Fibroblast of mammary gland (primary cell): ENCODE results near the gene CAPN13.

Experiments used
- DNase-seq: peaks from one replicate; pipeline ENCODE4 v3.0.0-alpha.2; 2010; ENCODE audit warnings: low read depth
- H3K4me3 ChIP-seq: 2 replicates; pipeline ENCODE4 v1.5.1; 2011; ENCODE audit warnings: low read depth, mild to moderate bottlenecking, low read length, moderate library complexity; ENCODE audit not compliant: control insufficient read depth
- TF ChIP-seq, protein P1 (sequence below): conservative IDR thresholded peaks from 2 replicates; pipeline ENCODE4 v1.5.1; 2011; ENCODE audit warnings: low read depth, low read length, inconsistent platforms; ENCODE audit not compliant: control insufficient read depth, insufficient read depth

Gene CAPN13

GRCh38 chr2:30781451-30781850 lies 25.8 kb downstream of the CAPN13 start:
- no peak for DNase-seq
- TF ChIP-seq, protein P1, sequence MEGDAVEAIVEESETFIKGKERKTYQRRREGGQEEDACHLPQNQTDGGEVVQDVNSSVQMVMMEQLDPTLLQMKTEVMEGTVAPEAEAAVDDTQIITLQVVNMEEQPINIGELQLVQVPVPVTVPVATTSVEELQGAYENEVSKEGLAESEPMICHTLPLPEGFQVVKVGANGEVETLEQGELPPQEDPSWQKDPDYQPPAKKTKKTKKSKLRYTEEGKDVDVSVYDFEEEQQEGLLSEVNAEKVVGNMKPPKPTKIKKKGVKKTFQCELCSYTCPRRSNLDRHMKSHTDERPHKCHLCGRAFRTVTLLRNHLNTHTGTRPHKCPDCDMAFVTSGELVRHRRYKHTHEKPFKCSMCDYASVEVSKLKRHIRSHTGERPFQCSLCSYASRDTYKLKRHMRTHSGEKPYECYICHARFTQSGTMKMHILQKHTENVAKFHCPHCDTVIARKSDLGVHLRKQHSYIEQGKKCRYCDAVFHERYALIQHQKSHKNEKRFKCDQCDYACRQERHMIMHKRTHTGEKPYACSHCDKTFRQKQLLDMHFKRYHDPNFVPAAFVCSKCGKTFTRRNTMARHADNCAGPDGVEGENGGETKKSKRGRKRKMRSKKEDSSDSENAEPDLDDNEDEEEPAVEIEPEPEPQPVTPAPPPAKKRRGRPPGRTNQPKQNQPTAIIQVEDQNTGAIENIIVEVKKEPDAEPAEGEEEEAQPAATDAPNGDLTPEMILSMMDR = no peak
- H3K4me3 ChIP-seq = no peak overlapping the region

DNA sequence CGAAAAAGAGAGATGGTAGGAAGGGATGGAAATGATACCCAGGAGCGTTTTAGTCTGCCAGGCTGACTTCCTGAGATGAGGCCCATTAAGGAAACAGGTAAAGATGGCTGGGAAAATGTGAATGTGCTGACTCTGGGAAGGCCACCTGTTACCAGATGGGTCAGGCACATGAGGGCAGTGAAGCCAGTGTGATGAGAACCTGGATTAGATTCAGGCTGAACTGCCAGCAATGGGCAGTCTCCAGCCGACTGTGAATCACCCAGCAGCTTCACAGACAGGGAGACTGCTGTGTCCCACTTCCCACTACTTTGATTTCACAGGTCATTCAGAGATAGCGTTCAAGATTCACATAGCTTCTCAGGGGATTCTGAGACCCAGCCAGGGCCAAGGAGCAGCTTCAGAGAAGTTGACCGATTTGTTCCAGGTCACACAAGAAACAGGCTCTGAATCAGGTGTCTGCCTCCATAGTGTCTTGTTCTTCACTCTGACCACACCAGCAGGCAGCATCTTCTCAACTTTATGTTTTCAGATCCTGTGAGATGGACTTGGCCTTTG lies 26.4 kb downstream of the CAPN13 start:
- no peak for DNase-seq

GRCh38 chr2:30778611-30779010 lies 28.6 kb downstream of the CAPN13 start:
- no peak overlapping the region for H3K4me3 ChIP-seq
- TF ChIP-seq, protein P1 = no peak
- no peak for DNase-seq

More for the DNA sequence above, 26.4 kb downstream of the CAPN13 start:
- TF ChIP-seq, protein P1 = no peak
- no peak overlapping the region for H3K4me3 ChIP-seq

DNA sequence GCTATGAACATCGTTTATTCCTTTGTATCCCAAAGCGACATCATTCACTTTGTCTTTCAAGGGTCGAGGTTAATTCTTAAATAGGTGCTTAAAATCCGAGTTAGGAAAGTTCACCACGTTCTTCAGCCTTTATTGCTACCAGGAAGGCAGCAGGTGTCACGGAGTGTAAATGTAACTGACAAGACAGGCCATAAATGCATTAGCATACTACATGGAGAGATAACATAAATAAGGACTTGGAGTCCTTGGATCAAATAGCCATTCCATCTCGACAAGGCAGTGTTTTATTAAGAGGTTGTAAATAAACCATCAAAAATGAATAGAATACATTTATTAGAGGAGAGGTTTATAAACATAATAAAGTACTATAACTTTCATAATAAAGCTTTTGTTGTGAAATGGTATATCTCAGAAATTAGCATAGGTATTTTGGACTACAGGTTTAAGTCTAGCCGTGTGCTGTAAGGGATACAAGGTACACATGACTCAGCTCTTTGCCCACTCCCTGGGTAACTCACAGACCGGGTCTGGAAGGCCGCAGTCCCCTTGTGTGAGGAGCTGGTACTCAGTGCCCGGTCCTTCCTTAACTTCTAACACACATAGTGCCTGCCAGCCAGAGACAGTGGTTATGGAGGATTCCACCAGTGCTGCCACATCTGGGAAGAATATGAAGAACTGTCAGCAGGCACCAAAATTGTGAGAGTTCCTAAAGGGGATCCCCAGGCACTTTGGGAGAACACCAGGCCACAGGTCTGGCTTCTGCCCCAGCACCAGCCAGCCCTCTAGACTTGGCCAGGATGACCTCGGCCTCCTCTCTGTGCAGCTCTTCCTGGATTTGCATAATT lies 29.4 kb downstream of the CAPN13 start:
- TF ChIP-seq, protein P1 = no peak
- H3K4me3 ChIP-seq = no peak overlapping the region
- DNase-seq = no peak

GRCh38 chr2:30776831-30777635 lies 30.2 kb downstream of the CAPN13 start:
- DNase-seq = no peak
- TF ChIP-seq, protein P1 = no peak
- H3K4me3 ChIP-seq = no peak overlapping the region

GRCh38 chr2:30775833-30776232 lies 31.4 kb downstream of the CAPN13 start:
- TF ChIP-seq, protein P1 = no peak
- DNase-seq = no peak
- H3K4me3 ChIP-seq = no peak overlapping the region
